ENCODE measurements around the gene ALDOA.

ALDOA gene

GRCh38 chr16:30070490-30070889 is 4.9 kb downstream of the ALDOA start:
- DNase-seq, result no peak

- DNase-seq, result peak; percentile 38
These were observed 10.1 kb downstream of the ALDOA start, which contains the start of gene PPP4C for GRCh38 chr16:30075503-30076275. PPP4C (plus strand) TSS chr16:30075994; CDS start chr16:30076378, 384 bp downstream.

GRCh38 chr16:30076276-30076791 is 10.8 kb downstream of the ALDOA start:
- DNase-seq, result no peak

DNA sequence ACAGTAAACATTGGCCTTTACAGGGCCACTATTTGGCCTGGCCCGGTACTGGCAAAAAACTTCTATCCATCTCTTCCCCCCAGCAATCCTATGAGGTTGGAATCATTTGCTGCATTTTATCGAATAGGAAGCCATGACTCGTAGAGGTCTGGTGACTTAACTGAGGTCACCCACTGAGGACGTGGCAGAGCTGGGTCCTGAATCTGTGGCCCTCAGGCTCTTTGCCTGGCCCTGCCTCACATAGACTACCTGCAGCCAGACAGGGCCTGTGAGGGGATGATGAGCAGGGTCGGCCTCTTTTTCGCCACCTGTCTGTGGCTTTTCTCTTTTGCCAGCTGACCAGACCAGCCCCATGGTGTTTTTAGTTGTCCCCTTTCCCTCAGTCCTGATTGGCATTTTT is 12.1 kb downstream of the ALDOA start:
- no peak for DNase-seq

- DNase-seq, result no peak
These were observed 13.2 kb downstream of the ALDOA start for GRCh38 chr16:30078744-30079143.

GRCh38 chr16:30079480-30079879 is 13.9 kb downstream of the ALDOA start:
- no peak for DNase-seq

GRCh38 chr16:30082545-30083090 is 17.1 kb downstream of the ALDOA start:
- no peak for DNase-seq

- DNase-seq, result no peak
These were observed 17.9 kb downstream of the ALDOA start for GRCh38 chr16:30083216-30084055.

DNA sequence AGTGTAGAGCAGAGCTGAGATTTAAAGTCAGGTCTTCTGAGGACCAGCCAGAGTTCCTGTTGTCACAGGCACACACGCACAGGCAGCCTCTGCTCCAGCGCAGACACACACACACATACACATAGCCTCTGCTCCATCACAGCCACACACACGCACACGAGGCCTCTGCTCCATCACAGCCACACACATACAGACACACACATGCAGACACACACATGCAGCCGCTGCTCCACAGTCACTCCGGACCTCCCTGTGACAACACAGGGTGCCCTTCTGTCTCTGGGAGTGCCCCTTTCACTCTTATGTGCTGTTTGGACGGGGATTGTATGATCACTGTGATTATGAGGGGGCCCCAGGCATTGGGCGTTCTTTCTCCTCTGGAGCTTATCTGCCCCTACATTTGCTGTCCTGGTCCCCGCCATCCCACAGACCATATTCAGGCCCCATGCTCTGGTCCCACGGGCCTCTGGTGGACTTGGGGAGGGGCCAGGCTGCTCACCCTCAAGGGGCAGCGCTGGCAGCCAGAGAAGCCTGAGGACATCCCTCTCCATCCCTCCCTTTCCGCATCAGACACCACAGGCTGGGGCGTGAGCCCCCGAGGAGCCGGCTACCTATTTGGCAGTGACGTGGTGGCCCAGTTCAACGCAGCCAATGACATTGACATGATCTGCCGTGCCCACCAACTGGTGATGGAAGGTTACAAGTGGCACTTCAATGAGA is 18.7 kb downstream of the ALDOA start:
- no peak for DNase-seq

GRCh38 chr16:30084816-30085159 is 19.2 kb downstream of the ALDOA start:
- no peak for DNase-seq

DNA sequence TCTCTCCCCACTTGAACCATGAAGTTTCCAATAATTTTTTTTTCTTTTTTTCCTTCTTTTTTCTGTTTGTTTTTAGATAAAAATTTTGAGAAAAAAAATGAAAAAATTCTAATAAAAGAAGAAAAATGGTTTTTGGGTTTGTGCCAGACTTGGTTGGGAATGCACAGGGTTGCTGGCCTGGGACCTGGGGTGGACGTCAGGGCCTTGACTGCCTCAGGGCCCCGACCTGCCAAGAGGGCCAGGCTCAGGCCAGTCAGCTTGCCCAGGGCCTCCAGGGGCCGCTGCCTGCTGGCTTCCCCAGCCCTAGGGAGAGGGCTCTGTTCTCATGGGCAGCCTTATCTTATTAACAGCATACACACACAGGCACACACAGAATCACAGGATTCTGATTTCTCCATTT is 19.7 kb downstream of the ALDOA start:
- DNase-seq, result no peak

DNA sequence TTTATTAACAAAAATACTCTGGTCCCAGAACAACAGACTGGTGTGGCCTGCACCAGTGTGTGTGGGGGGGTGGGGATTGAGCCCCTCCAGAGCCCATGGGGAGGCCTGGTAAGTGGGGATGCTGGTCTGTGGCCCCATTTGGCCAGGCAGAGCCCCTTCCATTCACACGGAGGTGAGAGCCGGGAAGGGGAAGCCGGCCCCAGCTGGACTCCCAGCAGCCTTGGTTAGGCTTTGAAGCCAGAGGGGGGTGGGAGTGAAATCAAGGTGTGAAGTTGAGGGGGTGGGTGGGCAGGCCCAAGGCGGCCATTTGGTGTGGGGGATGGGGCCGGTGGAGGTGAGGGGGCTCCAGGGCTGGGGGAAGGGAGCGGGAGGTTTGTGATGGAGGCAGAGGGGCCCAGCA is 20.3 kb downstream of the ALDOA start:
- DNase-seq, result no peak

DNA sequence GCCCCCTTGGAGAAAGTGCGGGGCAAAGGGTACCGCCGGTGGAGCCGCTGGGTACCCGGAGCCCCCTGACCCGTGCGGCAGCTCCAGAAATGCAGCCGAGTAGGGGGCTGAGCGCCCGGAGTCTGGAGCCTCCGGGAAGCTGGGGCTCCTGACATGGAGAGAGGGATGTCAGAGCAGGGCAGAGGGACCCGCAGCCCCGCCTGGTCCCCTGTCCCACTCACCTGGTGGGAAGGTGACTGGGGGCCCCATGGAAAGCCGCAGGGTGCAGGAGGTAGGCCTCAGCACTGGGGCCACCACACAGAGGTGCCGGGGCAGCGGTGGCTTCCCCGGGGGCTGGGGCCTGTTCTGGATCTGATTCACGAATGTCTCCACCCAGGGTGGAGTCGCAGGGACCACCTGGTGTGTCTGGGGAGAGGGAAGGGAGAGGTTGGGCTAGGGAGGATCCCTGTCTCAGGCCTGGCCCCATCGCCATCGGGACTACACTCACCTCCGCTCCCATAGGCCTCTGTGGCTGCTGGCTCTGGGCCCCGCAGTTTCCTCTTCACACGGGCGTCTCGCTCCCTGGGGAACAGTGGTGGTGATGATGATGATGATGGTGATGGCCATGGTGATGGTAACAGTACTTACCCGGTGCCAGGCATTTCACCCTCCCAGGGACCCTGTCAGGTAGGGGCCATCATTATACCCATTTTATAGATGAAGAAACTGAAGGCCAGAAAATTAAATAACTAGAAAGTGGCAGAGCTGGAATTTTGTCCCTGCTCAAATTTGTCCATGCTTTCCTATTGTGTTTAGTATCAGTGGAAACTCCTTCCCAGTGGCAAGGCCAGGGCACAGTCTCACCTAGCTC is 21.0 kb downstream of the ALDOA start:
- no peak for DNase-seq

DNA sequence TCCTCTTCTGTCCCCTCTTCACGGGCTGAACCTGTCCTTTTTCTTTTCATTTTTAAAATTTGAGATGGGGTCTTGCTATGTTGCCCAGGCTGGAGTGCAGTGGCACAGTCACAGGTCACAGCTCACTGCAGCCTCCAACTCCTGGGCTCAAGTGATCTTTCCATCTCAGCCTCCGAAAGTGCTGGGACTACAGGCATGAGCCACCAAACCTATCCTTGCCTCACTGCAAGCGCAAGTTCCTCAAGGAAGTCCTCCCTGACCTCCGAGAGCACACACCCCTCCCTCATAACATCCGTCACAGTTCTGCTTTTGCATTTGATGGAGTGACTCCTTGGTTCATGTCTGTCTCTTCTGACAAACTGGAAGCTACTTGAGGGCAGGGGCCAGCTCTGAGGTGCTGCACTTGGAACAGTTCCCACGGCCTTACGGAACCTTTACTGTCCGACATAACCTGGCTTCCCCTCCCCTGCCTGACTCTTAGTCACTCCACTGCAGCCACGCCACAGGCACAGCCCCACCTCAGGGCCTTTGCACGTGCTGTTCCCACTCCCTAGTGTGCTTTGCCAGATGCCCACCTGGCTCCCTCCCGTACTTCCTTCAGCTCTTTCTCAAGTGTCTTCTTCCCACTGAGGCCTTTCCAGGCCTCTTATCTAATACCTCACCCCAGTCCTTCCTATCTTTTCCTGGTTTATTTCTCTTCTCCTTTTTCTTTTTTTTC is 21.8 kb downstream of the ALDOA start:
- DNase-seq, result no peak

DNA sequence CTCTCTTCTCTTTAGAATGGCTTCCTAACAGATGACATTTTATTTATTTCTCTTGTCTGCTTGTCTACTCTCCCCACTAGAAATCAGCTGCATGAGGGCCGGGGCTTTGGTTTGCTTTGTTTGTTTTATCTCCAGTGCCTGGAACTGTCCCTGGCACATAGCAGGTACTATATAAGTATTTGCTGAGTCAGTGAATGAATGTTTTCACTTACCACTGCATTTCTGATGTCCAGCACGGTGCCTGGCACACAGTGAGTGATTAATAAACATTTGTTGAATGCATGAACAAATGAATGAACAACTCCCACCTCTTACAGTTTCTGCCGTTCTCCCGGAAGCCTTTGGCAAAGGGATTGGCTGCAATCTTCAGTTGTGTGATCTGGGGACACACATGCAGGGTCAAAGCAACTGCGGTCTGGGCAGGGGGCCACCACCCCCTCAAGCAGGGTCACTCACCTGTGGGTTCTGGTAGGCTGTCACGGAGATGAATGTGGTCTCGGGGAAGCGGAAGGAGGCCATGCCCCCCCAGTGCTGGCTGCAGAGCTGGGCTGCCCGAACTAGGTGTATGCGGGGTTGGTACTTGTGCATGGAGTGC is 22.8 kb downstream of the ALDOA start:
- no peak for DNase-seq

GRCh38 chr16:30088832-30089624 is 23.5 kb downstream of the ALDOA start:
- DNase-seq, result no peak

GRCh38 chr16:30090610-30091331 is 25.2 kb downstream of the ALDOA start:
- DNase-seq, result no peak

- no peak for DNase-seq
These were observed 26.2 kb downstream of the ALDOA start, which contains the start of gene TBX6 for GRCh38 chr16:30091474-30092372. TBX6 (minus strand) TSS chr16:30091924; CDS start chr16:30091193, 731 bp downstream.

Data from SIG-M5 (cell line).